ENCODE results near the gene PCBP3. TPM values are rescaled to one million over a fixed set of nuclear protein-coding genes. Genes with fewer than 3 reads are reported as not detected.
A peak's percentile ranks its signal among the peaks of the same experiment; 100 is the strongest.

The PCBP3 gene
- total and polyA plus RNA-seq, 2 of the 8 experiments (the other 6 are each of a cell fraction or from before 2014, with no cell fraction given): 3.5 to 6.3 TPM

GRCh38 chr21:45725844-45726200, 82.3 kb downstream of the PCBP3 start:
- Histone ChIP-seq H2BK5ac (ENCODE audit: low read depth, low read length) (no peak overlapping the region), H3K79me2 (ENCODE audit: control insufficient read depth in 1 of 2, insufficient read depth in 2 of 2, low read length in 2 of 2) (no peaks in the 10 kb centered on the region), H3K4me3 (ENCODE audit: extremely low read depth in 1 of 4, insufficient read depth in 2 of 4, low read depth in 3 of 4, low read length in 4 of 4) (no peak overlapping the region), H4K20me1 (replicated peaks in 1 of 2; ENCODE audit: control insufficient read depth in 1 of 2, insufficient read depth in 2 of 2, low read length in 2 of 2) (peaks cover 0 to 2% of the 10 kb centered on the region in 2 experiments), H2BK15ac (ENCODE audit: low read length) (0 out of 2 replicates have a peak overlapping the region, but pooled peaks have one; percentile 16), H3K18ac (ENCODE audit: extremely low read depth, low read length) (no peak overlapping the region; the same call in 1 of the 2 replicates), H3K14ac (ENCODE audit: insufficient read length) (no peak overlapping the region), H4K91ac (replicated peaks; ENCODE audit: insufficient read length, low read length) (no peak overlapping the region), H2BK120ac (replicated peaks; ENCODE audit: low read depth, low read length) (no peak overlapping the region), H2BK12ac (ENCODE audit: low read depth, low read length) (no peak overlapping the region), H4K5ac (ENCODE audit: insufficient read length, low read depth, low read length) (no peak overlapping the region), H3K56ac (replicated peaks; ENCODE audit: insufficient read length, low read depth, low read length) (no peak overlapping the region), H3K9ac (replicated peaks in 1 of 4; ENCODE audit: extremely low read depth in 1 of 4, low read depth in 3 of 4, low read length in 3 of 4) (no peak overlapping the region), H2AK5ac (ENCODE audit: low read depth, low read length) (0 out of 2 replicates have a peak overlapping the region, but pooled peaks have one; percentile 75), H4K8ac (ENCODE audit: extremely low read depth, insufficient read depth, low read length) (peak overlapping the region; percentile 19; the same call in 1 of the 2 replicates), H3K79me1 (ENCODE audit: low read depth, low read length) (no peaks in the 10 kb centered on the region; the same call in 1 of the 2 replicates), H2AFZ (ENCODE audit: low read length) (no peak overlapping the region), H3K4ac (replicated peaks; ENCODE audit: insufficient read length, low read depth, low read length) (no peak overlapping the region), H3K27me3 (replicated peaks in 1 of 4; ENCODE audit: control insufficient read depth in 3 of 4, extremely low read depth in 1 of 4, insufficient read depth in 3 of 4, low read length in 3 of 4) (no peaks in the 10 kb centered on the region; a peak in 1 of 7 replicates), H3K4me2 (ENCODE audit: insufficient read depth in 1 of 2, low read depth in 2 of 2, low read length in 2 of 2) (no peak overlapping the region), H3K9me3 (ENCODE audit: insufficient read depth in 2 of 2, low read depth in 1 of 2, low read length in 1 of 2) (no peaks in the 10 kb centered on the region), H3K23me2 (ENCODE audit: low read depth, low read length) (no peaks in the 10 kb centered on the region), H3K23ac (ENCODE audit: insufficient read length) (no peak overlapping the region), H2BK20ac (ENCODE audit: low read length) (no peak overlapping the region), H3K36me3 (ENCODE audit: control insufficient read depth in 2 of 4, insufficient read depth in 4 of 4, low read length in 3 of 4) (no peaks in the 10 kb centered on the region), H3K27ac (ENCODE audit: low read depth, low read length) (no peak overlapping the region), H3K4me1 (replicated peaks in 1 of 4; ENCODE audit: control insufficient read depth in 3 of 4, insufficient read depth in 4 of 4, low read length in 3 of 4) (0 out of 7 replicates have a peak, but pooled peaks cover 0 to 2% (median 0%) of the 10 kb centered on the region in 4 experiments)
- CTCF ChIA-PET (ENCODE audit: partially characterized antibody): no interaction called here
- no peak for FAIRE-seq
- POLR2A ChIA-PET (ENCODE audit: partially characterized antibody): no interaction called here
- DNase-seq (ENCODE audit: low read depth in 1 of 2, low spot score in 2 of 2): no peak
- 93% methylated on average over 5 of the region's 7 CpGs; no CpG with 5 or more reads in 1 of the 2 experiments for WGBS, 2 experiments (ENCODE audit: extremely low coverage in 1 of 2, insufficient coverage in 1 of 2, insufficient read length in 1 of 2, insufficient replicate concordance in 2 of 2, low coverage in 1 of 2, low lambda C conversion rate in 2 of 2, missing lambda C conversion rate in 1 of 2)
- no peak for TF ChIP-seq TAF7 (optimal IDR thresholded peaks at IDR 0.05; ENCODE audit: borderline replicate concordance, low read depth, low read length)
- no peak for TF ChIP-seq YY1 (IDR thresholded peaks at IDR 0.05; ENCODE audit: low read depth, low read length)
- TF ChIP-seq ASH2L (IDR thresholded peaks at IDR 0.05; ENCODE audit: low read length): no peak
- TF ChIP-seq TBP (IDR thresholded peaks at IDR 0.05; ENCODE audit: low read depth, low read length): no peak
- TF ChIP-seq TAF1 (IDR thresholded peaks at IDR 0.05; ENCODE audit: low read depth, low read length): no peak
- TF ChIP-seq FOSL1 (IDR thresholded peaks at IDR 0.05; ENCODE audit: insufficient read depth, low read depth, low read length): no peak
- TF ChIP-seq SAP30 (IDR thresholded peaks at IDR 0.05; ENCODE audit: insufficient read depth, insufficient replicate concordance, low read length): no peak
- TF ChIP-seq GTF2F1 (IDR thresholded peaks at IDR 0.05; ENCODE audit: borderline replicate concordance, low read depth, low read length): no peak
- TF ChIP-seq EZH2 (IDR thresholded peaks at IDR 0.05; ENCODE audit: low read depth, low read length, severe bottlenecking): no peak
- TF ChIP-seq RBBP5 (IDR thresholded peaks at IDR 0.05; ENCODE audit: borderline replicate concordance, low read depth, low read length): no peak
- no peak for TF ChIP-seq SRF (IDR thresholded peaks at IDR 0.05; ENCODE audit: low read depth, low read length)
- TF ChIP-seq SIRT6 (IDR thresholded peaks at IDR 0.05; ENCODE audit: low read length): no peak
- no peak for TF ChIP-seq RAD21 (IDR thresholded peaks at IDR 0.05 in 1 of 2, conservative IDR thresholded peaks at IDR 0.05 in 1 of 2; ENCODE audit: low read depth in 2 of 2, low read length in 2 of 2)
- TF ChIP-seq, protein P1, sequence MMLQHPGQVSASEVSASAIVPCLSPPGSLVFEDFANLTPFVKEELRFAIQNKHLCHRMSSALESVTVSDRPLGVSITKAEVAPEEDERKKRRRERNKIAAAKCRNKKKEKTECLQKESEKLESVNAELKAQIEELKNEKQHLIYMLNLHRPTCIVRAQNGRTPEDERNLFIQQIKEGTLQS (IDR thresholded peaks at IDR 0.05; ENCODE audit: insufficient read depth, low read depth, low read length): no peak
